ENCODE results near the gene KIFC3.

The KIFC3 gene

GRCh38 chr16:57808589-57809228, 6.4 kb upstream of the KIFC3 start:
- Histone ChIP-seq H3K4me2 (ENCODE audit: low read length) (peak overlapping the region; percentile 69), H3K9ac (ENCODE audit: low read depth, low read length) (peak overlapping the region; percentile 46), H3K9me3 (replicated peaks; ENCODE audit: low read length) (no peaks in the 10 kb centered on the region), H3K4me1 (ENCODE audit: control insufficient read depth, insufficient read depth, low read length) (peaks cover 35% of the 10 kb centered on the region), H3K4me3 (ENCODE audit: low read length) (peak overlapping the region; percentile 48), H3K27me3 (ENCODE audit: control insufficient read depth, insufficient read depth, low read length) (no peaks in the 10 kb centered on the region), H3K36me3 (ENCODE audit: insufficient read depth, low read length) (no peaks in the 10 kb centered on the region)

- Histone ChIP-seq H3K4me1 (ENCODE audit: control insufficient read depth, insufficient read depth, low read length) (peaks cover 41% of the 10 kb centered on the region), H3K4me3 (ENCODE audit: low read length) (peak overlapping the region; percentile 48), H3K9me3 (replicated peaks; ENCODE audit: low read length) (no peaks in the 10 kb centered on the region), H3K9ac (ENCODE audit: low read depth, low read length) (peak overlapping the region; percentile 62), H3K4me2 (ENCODE audit: low read length) (peak overlapping the region; percentile 69), H3K36me3 (ENCODE audit: insufficient read depth, low read length) (no peaks in the 10 kb centered on the region), H3K27me3 (ENCODE audit: control insufficient read depth, insufficient read depth, low read length) (no peaks in the 10 kb centered on the region)
Measured at GRCh38 chr16:57807968-57808528, 5.8 kb upstream of the KIFC3 start.

GRCh38 chr16:57807252-57807967, 5.1 kb upstream of the KIFC3 start:
- H3K27me3 ChIP-seq (ENCODE audit: control insufficient read depth, insufficient read depth, low read length), result no peaks in the 10 kb centered on the region
- H3K36me3 ChIP-seq (ENCODE audit: insufficient read depth, low read length), result no peaks in the 10 kb centered on the region
- peaks cover 48% of the 10 kb centered on the region for H3K4me1 ChIP-seq (ENCODE audit: control insufficient read depth, insufficient read depth, low read length)
- no peak overlapping the region for H3K4me3 ChIP-seq (ENCODE audit: low read length)
- H3K9ac ChIP-seq (ENCODE audit: low read depth, low read length), result peak overlapping the region; percentile 62
- no peaks in the 10 kb centered on the region for H3K9me3 ChIP-seq (replicated peaks; ENCODE audit: low read length)
- H3K4me2 ChIP-seq (ENCODE audit: low read length), result peak overlapping the region; percentile 69

GRCh38 chr16:57805176-57805575, 2.9 kb upstream of the KIFC3 start:
- Histone ChIP-seq H3K9me3 (replicated peaks; ENCODE audit: low read length) (no peaks in the 10 kb centered on the region), H3K36me3 (ENCODE audit: insufficient read depth, low read length) (no peaks in the 10 kb centered on the region), H3K9ac (ENCODE audit: low read depth, low read length) (no peak overlapping the region), H3K4me2 (ENCODE audit: low read length) (no peak overlapping the region), H3K27me3 (ENCODE audit: control insufficient read depth, insufficient read depth, low read length) (no peaks in the 10 kb centered on the region), H3K4me3 (ENCODE audit: low read length) (no peak overlapping the region), H3K4me1 (ENCODE audit: control insufficient read depth, insufficient read depth, low read length) (peaks cover 52% of the 10 kb centered on the region)

GRCh38 chr16:57804111-57804837, 2.0 kb upstream of the KIFC3 start:
- Histone ChIP-seq H3K9ac (ENCODE audit: low read depth, low read length) (no peak overlapping the region), H3K36me3 (ENCODE audit: insufficient read depth, low read length) (no peaks in the 10 kb centered on the region), H3K4me3 (ENCODE audit: low read length) (no peak overlapping the region), H3K4me1 (ENCODE audit: control insufficient read depth, insufficient read depth, low read length) (peaks cover 52% of the 10 kb centered on the region), H3K27me3 (ENCODE audit: control insufficient read depth, insufficient read depth, low read length) (no peaks in the 10 kb centered on the region), H3K4me2 (ENCODE audit: low read length) (no peak overlapping the region), H3K9me3 (replicated peaks; ENCODE audit: low read length) (no peaks in the 10 kb centered on the region)

GRCh38 chr16:57803134-57803990, 1.1 kb upstream of the KIFC3 start:
- no peak overlapping the region for H3K4me3 ChIP-seq (ENCODE audit: low read length)
- H3K9ac ChIP-seq (ENCODE audit: low read depth, low read length), result peak overlapping the region; percentile 21
- peaks cover 47% of the 10 kb centered on the region for H3K4me1 ChIP-seq (ENCODE audit: control insufficient read depth, insufficient read depth, low read length)
- no peaks in the 10 kb centered on the region for H3K27me3 ChIP-seq (ENCODE audit: control insufficient read depth, insufficient read depth, low read length)
- H3K36me3 ChIP-seq (ENCODE audit: insufficient read depth, low read length), result no peaks in the 10 kb centered on the region
- no peaks in the 10 kb centered on the region for H3K9me3 ChIP-seq (replicated peaks; ENCODE audit: low read length)
- H3K4me2 ChIP-seq (ENCODE audit: low read length), result peak overlapping the region; percentile 97

GRCh38 chr16:57801809-57802340, 416 bp downstream of the KIFC3 start:
- H3K4me2 ChIP-seq (ENCODE audit: low read length), result peak overlapping the region; percentile 97
- H3K4me3 ChIP-seq (ENCODE audit: low read length), result peak overlapping the region; percentile 89
- no peaks in the 10 kb centered on the region for H3K27me3 ChIP-seq (ENCODE audit: control insufficient read depth, insufficient read depth, low read length)
- H3K9ac ChIP-seq (ENCODE audit: low read depth, low read length), result peak overlapping the region; percentile 99
- H3K9me3 ChIP-seq (replicated peaks; ENCODE audit: low read length), result no peaks in the 10 kb centered on the region
- peaks cover 10% of the 10 kb centered on the region for H3K36me3 ChIP-seq (ENCODE audit: insufficient read depth, low read length)
- peaks cover 35% of the 10 kb centered on the region for H3K4me1 ChIP-seq (ENCODE audit: control insufficient read depth, insufficient read depth, low read length)

- H3K36me3 ChIP-seq (ENCODE audit: insufficient read depth, low read length), result peaks cover 16% of the 10 kb centered on the region
- peaks cover 35% of the 10 kb centered on the region for H3K4me1 ChIP-seq (ENCODE audit: control insufficient read depth, insufficient read depth, low read length)
- peak overlapping the region; percentile 99 for H3K9ac ChIP-seq (ENCODE audit: low read depth, low read length)
- no peaks in the 10 kb centered on the region for H3K9me3 ChIP-seq (replicated peaks; ENCODE audit: low read length)
- H3K27me3 ChIP-seq (ENCODE audit: control insufficient read depth, insufficient read depth, low read length), result no peaks in the 10 kb centered on the region
- H3K4me3 ChIP-seq (ENCODE audit: low read length), result peak overlapping the region; percentile 89
- H3K4me2 ChIP-seq (ENCODE audit: low read length), result peak overlapping the region; percentile 97
Measured at GRCh38 chr16:57801098-57801808, 1.0 kb downstream of the KIFC3 start.

GRCh38 chr16:57800200-57801097, 1.8 kb downstream of the KIFC3 start:
- Histone ChIP-seq H3K4me3 (ENCODE audit: low read length) (peak overlapping the region; percentile 89), H3K36me3 (ENCODE audit: insufficient read depth, low read length) (peaks cover 19% of the 10 kb centered on the region), H3K9me3 (replicated peaks; ENCODE audit: low read length) (no peaks in the 10 kb centered on the region), H3K9ac (ENCODE audit: low read depth, low read length) (peak overlapping the region; percentile 99), H3K4me2 (ENCODE audit: low read length) (peak overlapping the region; percentile 97), H3K27me3 (ENCODE audit: control insufficient read depth, insufficient read depth, low read length) (no peaks in the 10 kb centered on the region), H3K4me1 (ENCODE audit: control insufficient read depth, insufficient read depth, low read length) (peaks cover 38% of the 10 kb centered on the region)

All from skeletal muscle satellite cell (primary cell).